OCI-LY7 (cell line): ENCODE results near the gene PRAMEF10. TPM values are rescaled to one million over a fixed set of nuclear protein-coding genes. Genes with fewer than 3 reads are reported as not detected.
"Not testable (repeated sequence)": the region's sequence is repeated elsewhere in the genome, so short reads cannot be mapped to it uniquely, and the experiment has no call there.

Experiments
- BruUV-seq: library from RNA; stranded (reverse); fragments of 400-500 nt; replicated peaks from 2 replicates; lab custom pipeline; 2021; lab: Mats Ljungman, UMichigan
- CTCF ChIA-PET: fragments of 300-600 bp; sonication (Branson Sonifier 250); formaldehyde crosslinking; loops from one replicate; lab custom pipeline; 2022; ENCODE audit warnings: antibody characterized with exemption; ENCODE audit not compliant: unreplicated experiment; lab: Charles Lee
- POLR2A ChIA-PET: fragments of 300-600 bp; sonication (Branson Sonifier 250); formaldehyde crosslinking; loops from one replicate; lab custom pipeline; 2022; ENCODE audit warnings: antibody characterized with exemption; lab: Charles Lee
- DNase-seq: peaks from one replicate; pipeline ENCODE4 v3.0.0-alpha.2; 2015; ENCODE audit warnings: low spot score
- H2AFZ ChIP-seq: fragments of 200-600 bp; sonication (generic), shearing (Covaris generic); 2 replicates; pipeline ENCODE4 v1.6.1; 2014; ENCODE audit warnings: mild to moderate bottlenecking, antibody characterized with exemption, low read length, moderate library complexity
- H3K27ac ChIP-seq: fragments of 200-600 bp; sonication (generic); 2 replicates; pipeline ENCODE4 v1.5.1; 2014; ENCODE audit warnings: mixed run types, low read depth, mild to moderate bottlenecking, moderate library complexity, low read length, inconsistent platforms; ENCODE audit not compliant: poor library complexity, severe bottlenecking
- H3K36me3 ChIP-seq: fragments of 200-600 bp; sonication (generic); 2 replicates; pipeline ENCODE4 v1.6.1; 2014; ENCODE audit warnings: mild to moderate bottlenecking, antibody characterized with exemption, low read length, moderate library complexity, mixed read lengths; ENCODE audit not compliant: insufficient read depth
- H3K4me1 ChIP-seq: fragments of 200-600 bp; sonication (generic); 2 replicates; pipeline ENCODE4 v1.5.1; 2014; ENCODE audit warnings: mild to moderate bottlenecking, low read length; ENCODE audit not compliant: insufficient read depth, poor library complexity, severe bottlenecking
- H3K4me2 ChIP-seq: fragments of 200-600 bp; sonication (generic); 2 replicates; pipeline ENCODE4 v1.6.1; 2014; ENCODE audit warnings: mild to moderate bottlenecking, low read length
- H3K4me3 ChIP-seq: fragments of 200-600 bp; sonication (generic); 2 replicates; pipeline ENCODE4 v1.5.1; 2014; ENCODE audit warnings: mild to moderate bottlenecking, low read depth, low read length; ENCODE audit not compliant: poor library complexity, severe bottlenecking
- H3K79me2 ChIP-seq: fragments of 200-600 bp; sonication (generic); 2 replicates; pipeline ENCODE4 v1.6.1; 2016; ENCODE audit warnings: low read depth, mild to moderate bottlenecking, low read length, moderate library complexity, mixed read lengths; ENCODE audit not compliant: insufficient read depth
- H3K9me2 ChIP-seq: fragments of 200-600 bp; sonication (generic); 2 replicates; pipeline ENCODE4 v1.6.1; 2016; ENCODE audit warnings: mild to moderate bottlenecking, low read length, mixed read lengths; ENCODE audit not compliant: insufficient read depth
- H3K9me3 ChIP-seq: fragments of 200-600 bp; sonication (generic); 2 replicates; pipeline ENCODE4 v1.6.1; 2014; ENCODE audit warnings: mild to moderate bottlenecking, mixed run types, low read length, mixed read lengths
- H4K20me1 ChIP-seq: fragments of 200-600 bp; sonication (generic); 2 replicates; pipeline ENCODE4 v1.6.1; 2014; ENCODE audit warnings: mild to moderate bottlenecking, antibody characterized with exemption, low read length, moderate library complexity, mixed read lengths; ENCODE audit not compliant: insufficient read depth
- EZH2phosphoT487 ChIP-seq: fragments of 200-600 bp; sonication (generic); IDR thresholded peaks from 2 replicates; pipeline ENCODE4 v1.6.1; 2018; ENCODE audit warnings: low read depth, borderline replicate concordance, mild to moderate bottlenecking, mixed run types, antibody characterized with exemption, low read length, moderate library complexity, mixed read lengths
- intact Hi-C: fragments of 100-400 bp; cut with micrococcal nuclease; formaldehyde crosslinking; loops from one replicate; pipeline ENCODE4 v1.10.0; 2022; ENCODE audit not compliant: unreplicated experiment
- small RNA-seq: library from RNA; depleted of rRNA; stranded (forward); fragments of <200 nt; gene quantifications from one replicate; pipeline ENCODE3, GENCODE V24; 2014
- total RNA-seq, 2 experiments: library from RNA; depleted of rRNA in 1 of 2; stranded (reverse); fragments of >200 nt in 1 of 2; shearing (Covaris generic) in 1 of 2; gene quantifications; 2 replicates each; pipeline ENCODE4 v1.2.3, GENCODE V29; 2014 to 2022
- TF ChIP-seq, protein P1 (sequence below): fragments of 200-600 bp; sonication (generic); conservative IDR thresholded peaks from 2 replicates; pipeline ENCODE4 v1.5.1; 2014; ENCODE audit warnings: mild to moderate bottlenecking, antibody characterized with exemption, low read length, moderate library complexity, mixed read lengths

The PRAMEF10 gene
- total RNA-seq, 2 experiments from 2014 or later = not detected

DNA sequence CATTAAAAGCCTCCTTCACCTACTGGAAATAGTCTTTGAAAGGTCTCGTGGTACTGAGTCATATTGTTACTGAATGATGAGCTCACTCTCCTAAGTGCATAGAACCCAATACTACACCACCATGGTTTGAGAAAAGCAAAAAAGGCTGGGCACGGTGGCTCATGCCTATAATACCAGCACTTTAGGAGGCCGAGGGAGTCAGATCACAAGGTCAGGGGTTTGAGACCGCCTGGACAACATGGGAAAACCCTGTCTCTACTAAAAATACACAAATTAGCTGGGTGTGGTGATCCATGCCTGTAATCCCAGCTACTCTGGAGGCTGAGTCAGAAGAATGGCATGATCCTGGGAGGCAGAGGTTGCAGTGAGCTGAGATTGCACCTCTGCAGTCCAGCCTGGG is 46.3 kb downstream of the PRAMEF10 start:
- BruUV-seq = no TSS peak
- H3K9me2 ChIP-seq = no peaks in the 10 kb centered on the region
- CTCF ChIA-PET = no interaction called here
- no peak for DNase-seq
- TF ChIP-seq, protein P1, sequence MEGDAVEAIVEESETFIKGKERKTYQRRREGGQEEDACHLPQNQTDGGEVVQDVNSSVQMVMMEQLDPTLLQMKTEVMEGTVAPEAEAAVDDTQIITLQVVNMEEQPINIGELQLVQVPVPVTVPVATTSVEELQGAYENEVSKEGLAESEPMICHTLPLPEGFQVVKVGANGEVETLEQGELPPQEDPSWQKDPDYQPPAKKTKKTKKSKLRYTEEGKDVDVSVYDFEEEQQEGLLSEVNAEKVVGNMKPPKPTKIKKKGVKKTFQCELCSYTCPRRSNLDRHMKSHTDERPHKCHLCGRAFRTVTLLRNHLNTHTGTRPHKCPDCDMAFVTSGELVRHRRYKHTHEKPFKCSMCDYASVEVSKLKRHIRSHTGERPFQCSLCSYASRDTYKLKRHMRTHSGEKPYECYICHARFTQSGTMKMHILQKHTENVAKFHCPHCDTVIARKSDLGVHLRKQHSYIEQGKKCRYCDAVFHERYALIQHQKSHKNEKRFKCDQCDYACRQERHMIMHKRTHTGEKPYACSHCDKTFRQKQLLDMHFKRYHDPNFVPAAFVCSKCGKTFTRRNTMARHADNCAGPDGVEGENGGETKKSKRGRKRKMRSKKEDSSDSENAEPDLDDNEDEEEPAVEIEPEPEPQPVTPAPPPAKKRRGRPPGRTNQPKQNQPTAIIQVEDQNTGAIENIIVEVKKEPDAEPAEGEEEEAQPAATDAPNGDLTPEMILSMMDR = no peak
- TF ChIP-seq EZH2phosphoT487 = no peak
- no peaks in the 10 kb centered on the region for H4K20me1 ChIP-seq
- H3K9me3 ChIP-seq = no peaks in the 10 kb centered on the region
- POLR2A ChIA-PET = no interaction called here
- H3K27ac ChIP-seq = no peak overlapping the region
- no peak overlapping the region for H3K4me3 ChIP-seq
- no peaks in the 10 kb centered on the region for H3K36me3 ChIP-seq
- no peak overlapping the region for H2AFZ ChIP-seq
- intact Hi-C loops = no loop called here
- no peak overlapping the region for H3K4me2 ChIP-seq
- H3K79me2 ChIP-seq = no peaks in the 10 kb centered on the region
- H3K4me1 ChIP-seq = no peaks in the 10 kb centered on the region

DNA sequence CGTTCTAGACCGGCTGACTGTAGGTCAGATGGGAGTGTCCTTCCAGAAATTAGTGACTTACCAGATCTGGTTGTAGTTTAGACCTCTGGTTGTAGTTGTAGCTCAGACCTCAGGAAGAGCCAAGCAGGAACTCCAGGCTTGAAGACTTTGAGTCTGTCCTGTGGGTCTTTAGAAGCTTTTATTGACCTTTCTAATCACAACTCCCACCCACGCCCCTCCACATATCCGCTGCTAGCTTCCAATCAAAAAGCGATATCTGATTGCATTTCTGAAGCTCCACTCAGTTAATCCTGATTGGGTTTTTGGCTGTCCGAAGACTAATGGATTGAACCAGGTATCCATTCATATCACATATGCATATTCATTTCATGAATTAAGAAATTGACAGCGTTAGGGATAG is 49.5 kb downstream of the PRAMEF10 start, which contains the start of gene HNRNPCL1:
Gene HNRNPCL1 (minus strand): TSS at position 101 of the 400 bp plus-strand sequence. CDS start 431 bp downstream, outside the sequence.
- H3K9me2 ChIP-seq, H3K79me2 ChIP-seq, POLR2A ChIA-PET, H3K36me3 ChIP-seq, intact Hi-C loops, CTCF ChIA-PET, H3K4me2 ChIP-seq, H3K27ac ChIP-seq, H2AFZ ChIP-seq, DNase-seq, H3K9me3 ChIP-seq, BruUV-seq, H3K4me3 ChIP-seq, H4K20me1 ChIP-seq, H3K4me1 ChIP-seq: not testable (repeated sequence)

Small RNA genes within 50 kb of the gene (small RNA-seq; reads per million reads assigned to genes)
- not detected for gene RNU6-1072P

Other genes with a start within 250 kb of the PRAMEF10 start
- not detected in 2 replicates for gene AADACL3, start 182.2 kb downstream of the PRAMEF10 start, total RNA-seq (2014; rRNA removed; shearing (Covaris generic))
- not detected in 2 replicates for gene AADACL3, start 182.2 kb downstream of the PRAMEF10 start, total RNA-seq (2022)
- gene CFAP107, start 152.1 kb downstream of the PRAMEF10 start, total RNA-seq (2014; rRNA removed; shearing (Covaris generic)) = not detected in 2 replicates
- not detected in 2 replicates for gene CFAP107, start 152.1 kb downstream of the PRAMEF10 start, total RNA-seq (2022)
- gene PRAMEF12, start 124.5 kb downstream of the PRAMEF10 start, total RNA-seq (2014; rRNA removed; shearing (Covaris generic)) = not detected in 2 replicates
- gene PRAMEF12, start 124.5 kb downstream of the PRAMEF10 start, total RNA-seq (2022) = not detected in 2 replicates
- gene PRAMEF1, start 106.9 kb downstream of the PRAMEF10 start, total RNA-seq (2014; rRNA removed; shearing (Covaris generic)) = not detected in 2 replicates
- gene PRAMEF1, start 106.9 kb downstream of the PRAMEF10 start, total RNA-seq (2022) = not detected in 2 replicates
- not detected in 2 replicates for gene PRAMEF11, start 66.9 kb downstream of the PRAMEF10 start, total RNA-seq (2014; rRNA removed; shearing (Covaris generic))
- not detected in 2 replicates for gene PRAMEF11, start 66.9 kb downstream of the PRAMEF10 start, total RNA-seq (2022)
- gene HNRNPCL1, start 49.5 kb downstream of the PRAMEF10 start, total RNA-seq (2014; rRNA removed; shearing (Covaris generic)) = not detected in 2 replicates
- not detected in 2 replicates for gene HNRNPCL1, start 49.5 kb downstream of the PRAMEF10 start, total RNA-seq (2022)
- not detected in 2 replicates for gene PRAMEF2, start 41.2 kb downstream of the PRAMEF10 start, total RNA-seq (2014; rRNA removed; shearing (Covaris generic))
- not detected in 2 replicates for gene PRAMEF2, start 41.2 kb downstream of the PRAMEF10 start, total RNA-seq (2022)
- not detected in 2 replicates for gene PRAMEF4, start 12.1 kb downstream of the PRAMEF10 start, total RNA-seq (2014; rRNA removed; shearing (Covaris generic))
- gene PRAMEF4, start 12.1 kb downstream of the PRAMEF10 start, total RNA-seq (2022) = not detected in 2 replicates
- gene PRAMEF7, start 18.3 kb upstream of the PRAMEF10 start, total RNA-seq (2014; rRNA removed; shearing (Covaris generic)) = not detected in 2 replicates
- gene PRAMEF7, start 18.3 kb upstream of the PRAMEF10 start, total RNA-seq (2022) = not detected in 2 replicates
- gene PRAMEF6, start 49.3 kb upstream of the PRAMEF10 start, total RNA-seq (2014; rRNA removed; shearing (Covaris generic)) = not detected in 2 replicates
- not detected in 2 replicates for gene PRAMEF6, start 49.3 kb upstream of the PRAMEF10 start, total RNA-seq (2022)
- gene PRAMEF27, start 158.3 kb upstream of the PRAMEF10 start, total RNA-seq (2014; rRNA removed; shearing (Covaris generic)) = not detected in 2 replicates
- gene PRAMEF27, start 158.3 kb upstream of the PRAMEF10 start, total RNA-seq (2022) = not detected in 2 replicates
- not detected in 2 replicates for gene HNRNPCL3, start 162.5 kb upstream of the PRAMEF10 start, total RNA-seq (2014; rRNA removed; shearing (Covaris generic))
- gene HNRNPCL3, start 162.5 kb upstream of the PRAMEF10 start, total RNA-seq (2022) = not detected in 2 replicates
- not detected in 2 replicates for gene PRAMEF25, start 172.5 kb upstream of the PRAMEF10 start, total RNA-seq (2014; rRNA removed; shearing (Covaris generic))
- gene PRAMEF25, start 172.5 kb upstream of the PRAMEF10 start, total RNA-seq (2022) = not detected in 2 replicates
- not detected in 2 replicates for gene HNRNPCL2, start 218.6 kb upstream of the PRAMEF10 start, total RNA-seq (2014; rRNA removed; shearing (Covaris generic))
- gene HNRNPCL2, start 218.6 kb upstream of the PRAMEF10 start, total RNA-seq (2022) = not detected in 2 replicates